GM04503 (cell line): ENCODE results near the gene JUND.

Experiments
- DNase-seq: peaks from one replicate; pipeline ENCODE4 v3.0.0-alpha.2; 2012; ENCODE audit warnings: low read depth

The JUND gene

DNA sequence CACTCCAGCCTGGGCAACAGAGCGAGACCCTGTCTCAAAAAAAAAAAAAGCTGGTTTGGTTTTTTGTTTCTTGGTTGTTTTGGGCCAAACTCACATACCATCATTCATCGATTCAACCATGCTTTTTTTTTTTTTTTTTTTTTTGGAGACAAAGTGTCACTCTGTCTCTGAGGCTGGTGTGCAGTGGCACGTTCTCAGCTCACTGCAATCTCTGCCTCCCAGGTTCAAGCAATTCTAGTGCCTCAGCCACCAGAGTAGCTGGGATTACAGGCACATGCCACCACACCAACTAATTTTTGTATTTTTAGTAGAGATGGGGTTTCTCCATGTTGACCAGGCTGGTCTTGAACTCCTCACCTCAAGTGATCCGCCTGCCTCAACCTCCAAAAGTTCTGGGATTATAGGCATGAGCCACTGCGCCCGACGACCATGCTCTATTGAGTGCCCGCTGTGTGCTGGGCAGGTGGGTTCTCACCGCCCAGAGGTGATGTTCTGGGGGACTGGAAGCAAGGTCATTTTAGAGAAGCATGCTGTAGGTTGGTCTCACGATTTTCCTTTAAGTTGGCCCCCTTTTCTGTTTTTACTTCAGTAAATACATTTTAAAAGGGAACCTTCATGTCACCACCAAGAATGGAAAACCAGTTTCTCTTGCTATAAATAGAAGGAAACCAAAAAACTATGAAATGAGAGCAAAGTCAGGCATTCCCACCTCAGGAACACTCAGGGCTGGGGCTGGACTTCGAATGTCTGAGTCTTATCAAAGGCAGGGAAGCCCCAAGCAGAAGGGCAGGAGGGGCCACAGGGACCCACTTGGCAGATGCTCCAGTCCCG, 8.3 kb upstream of the JUND start:
- DNase-seq, result no peak

DNA sequence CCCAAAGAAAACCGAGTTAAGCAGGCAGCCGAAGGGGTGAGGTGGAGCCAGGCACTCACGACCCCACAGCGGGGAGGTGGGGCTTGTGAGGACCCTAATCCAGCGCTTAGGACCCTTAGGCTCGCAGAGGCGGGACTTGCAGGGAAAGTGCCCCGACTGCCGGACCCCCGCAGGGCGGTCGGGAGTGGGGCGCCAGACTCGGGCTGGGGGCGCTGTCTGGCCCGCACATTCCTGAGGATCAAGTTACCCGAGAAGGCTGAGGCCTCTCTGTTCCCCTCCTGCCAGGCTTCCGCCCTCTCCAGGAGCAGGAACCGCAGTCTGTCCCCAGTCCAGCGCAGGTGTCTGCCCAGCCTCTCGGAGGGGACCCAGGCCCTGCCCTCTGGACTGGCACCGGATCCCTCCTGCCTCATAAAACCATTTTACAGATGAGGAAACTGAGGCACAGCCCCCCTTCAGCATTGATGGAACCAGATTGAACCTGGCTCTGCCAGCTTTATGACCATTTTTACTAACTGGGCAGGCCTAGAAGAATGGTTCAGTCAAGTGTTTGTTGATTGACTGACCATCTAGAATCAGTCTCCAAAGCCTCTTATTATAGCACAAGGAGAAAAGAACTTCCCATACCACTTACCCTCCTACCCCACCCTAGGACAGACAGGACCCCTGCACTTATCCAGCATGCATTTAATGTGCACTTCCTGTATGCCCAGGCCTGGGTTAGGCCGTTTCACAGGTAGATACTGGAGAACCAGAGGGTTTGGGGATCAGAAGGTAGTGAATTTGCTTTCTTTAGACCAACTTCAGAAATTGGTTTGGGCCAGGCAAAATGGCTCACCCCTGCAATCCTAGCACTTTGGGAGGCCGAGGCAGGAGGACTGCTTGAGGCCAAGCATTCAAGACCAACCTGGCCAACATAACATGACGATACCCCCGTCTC, 6.7 kb upstream of the JUND start:
- no peak for DNase-seq

DNA sequence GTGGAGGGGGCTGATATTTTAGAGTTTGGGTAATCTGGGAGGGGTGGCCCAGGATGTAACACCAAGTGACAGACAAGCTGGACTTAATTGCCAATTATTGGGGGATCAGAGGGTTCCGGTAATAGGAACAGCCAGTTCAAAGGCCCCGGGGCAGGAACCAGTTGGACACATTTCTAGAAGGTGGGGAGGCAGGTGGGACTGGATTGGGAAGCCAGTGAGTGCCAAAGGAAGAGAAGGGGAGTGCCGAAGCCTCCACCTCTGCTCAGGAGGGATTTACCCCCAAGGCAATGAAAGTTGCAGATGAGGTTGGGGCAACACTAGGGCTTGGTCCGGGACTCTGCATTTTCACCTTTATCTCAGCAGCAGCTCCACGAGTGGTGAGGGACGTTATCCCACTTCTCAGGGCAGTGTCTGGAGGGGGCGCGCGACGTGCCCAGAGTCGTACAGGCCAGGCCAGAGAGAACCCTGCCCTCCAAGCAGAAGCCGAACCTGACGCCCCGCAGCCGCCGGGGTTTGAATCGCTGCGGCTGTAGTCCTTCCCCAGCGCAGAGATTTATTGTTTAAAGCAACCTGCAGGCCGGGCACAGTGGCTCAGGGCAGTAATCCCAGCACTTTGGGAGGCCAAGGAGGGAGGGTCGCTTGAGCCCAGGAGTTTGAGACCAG, 5.7 kb upstream of the JUND start:
- DNase-seq, result no peak

DNA sequence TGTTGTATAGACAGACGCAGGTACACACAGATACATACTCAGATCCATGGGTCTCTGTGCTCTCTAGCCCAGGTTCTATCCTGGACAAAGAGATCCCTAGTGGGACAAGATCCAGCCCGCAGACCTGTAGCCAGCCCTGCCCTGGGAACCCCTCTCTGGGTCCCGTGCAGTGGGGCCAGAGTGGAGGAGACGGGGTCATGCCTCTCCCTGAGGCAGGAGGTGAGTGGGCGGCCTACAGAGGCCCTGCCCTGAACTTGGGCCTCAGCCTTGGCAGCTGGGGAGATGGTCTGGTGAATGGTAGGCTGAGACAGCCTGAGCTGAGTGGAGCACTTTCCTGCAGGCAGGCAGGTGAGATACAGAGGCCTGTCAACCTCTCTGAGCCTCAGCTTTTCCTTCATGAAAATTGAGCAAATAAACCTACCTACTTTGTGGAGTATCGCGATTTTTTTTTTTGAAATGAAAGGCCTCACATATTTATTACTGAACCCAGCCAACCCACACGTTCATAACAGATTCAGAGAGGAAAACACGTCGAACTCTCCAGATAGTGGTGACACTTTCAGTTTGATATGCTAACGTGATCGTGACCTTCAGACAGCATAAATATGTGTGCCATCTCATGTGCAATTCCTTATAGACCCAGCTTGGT, 3.4 kb upstream of the JUND start:
- DNase-seq, result no peak

DNA sequence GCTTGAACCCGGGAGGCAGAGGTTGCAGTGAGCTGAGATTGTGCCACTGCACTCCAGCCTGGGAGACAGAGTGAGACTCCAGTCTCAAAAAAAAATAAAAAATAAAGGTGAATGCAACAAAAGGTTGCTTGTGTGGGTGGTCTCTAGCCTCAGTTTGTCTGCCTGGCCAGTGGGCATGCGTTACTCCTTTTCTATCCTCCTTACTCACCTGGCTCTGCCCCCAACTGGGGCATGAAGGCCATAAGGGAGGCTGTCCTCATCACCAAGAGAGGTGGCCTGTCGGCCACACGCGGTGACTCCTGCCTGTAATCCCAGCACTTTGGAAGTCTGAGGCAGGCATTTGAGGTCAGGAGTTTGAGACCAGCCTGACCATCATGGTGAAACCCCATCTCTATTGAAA, 1.9 kb upstream of the JUND start:
- no peak for DNase-seq

DNA sequence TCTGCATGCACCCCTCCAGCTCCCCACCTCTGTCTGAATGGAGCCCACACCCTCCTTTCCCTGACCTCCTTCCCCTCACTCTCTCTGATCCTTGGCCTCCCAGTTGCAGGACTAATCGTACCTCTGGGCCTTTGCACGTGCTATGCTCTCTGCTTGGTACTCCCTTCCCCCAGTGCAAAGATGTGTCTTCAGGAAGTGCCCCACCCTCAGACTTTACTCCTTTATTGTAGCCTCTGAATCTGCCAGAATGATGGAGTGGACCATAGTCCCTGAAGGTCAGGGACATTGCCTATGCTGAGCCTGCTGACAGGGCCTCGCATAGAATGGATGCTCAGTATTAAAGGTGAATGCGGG, 1.3 kb upstream of the JUND start:
- no peak for DNase-seq

DNA sequence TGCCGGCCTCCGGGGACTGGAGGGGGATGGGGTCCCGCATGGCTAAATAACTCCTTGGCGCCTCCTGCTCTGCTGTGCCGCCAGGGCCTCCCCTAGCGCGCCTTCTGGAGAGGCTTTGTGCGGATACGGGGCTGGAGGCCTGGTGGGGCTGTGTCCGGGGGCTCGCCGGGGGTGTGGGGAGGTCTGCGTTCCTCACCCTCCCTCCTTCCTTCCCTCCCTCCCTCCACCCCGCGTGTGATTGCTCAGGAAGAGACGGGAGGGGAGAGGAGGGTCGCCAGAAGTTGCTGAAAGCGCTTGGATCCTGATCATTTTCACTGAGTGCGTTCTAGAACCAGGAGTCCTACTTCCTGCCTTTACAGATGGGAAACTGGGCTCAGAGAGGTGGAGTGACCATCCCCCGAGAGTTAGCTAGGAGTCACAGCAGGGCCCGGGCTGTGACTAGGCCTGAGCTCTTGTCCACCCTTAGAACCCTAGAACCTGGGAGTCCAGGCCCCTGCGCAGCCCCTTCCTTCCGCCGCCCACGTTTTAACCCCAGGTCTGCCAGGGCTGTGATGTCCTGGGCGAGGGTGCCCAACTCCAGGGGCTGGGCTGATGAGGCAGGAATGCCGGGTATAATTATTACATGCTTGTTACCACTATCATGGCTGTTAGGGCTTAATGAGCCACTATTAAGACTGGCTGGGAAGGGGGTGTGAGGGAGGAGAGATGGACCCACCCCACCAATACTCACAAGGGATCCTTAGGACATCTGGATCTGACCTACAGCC, 782 bp upstream of the JUND start:
- no peak for DNase-seq

DNA sequence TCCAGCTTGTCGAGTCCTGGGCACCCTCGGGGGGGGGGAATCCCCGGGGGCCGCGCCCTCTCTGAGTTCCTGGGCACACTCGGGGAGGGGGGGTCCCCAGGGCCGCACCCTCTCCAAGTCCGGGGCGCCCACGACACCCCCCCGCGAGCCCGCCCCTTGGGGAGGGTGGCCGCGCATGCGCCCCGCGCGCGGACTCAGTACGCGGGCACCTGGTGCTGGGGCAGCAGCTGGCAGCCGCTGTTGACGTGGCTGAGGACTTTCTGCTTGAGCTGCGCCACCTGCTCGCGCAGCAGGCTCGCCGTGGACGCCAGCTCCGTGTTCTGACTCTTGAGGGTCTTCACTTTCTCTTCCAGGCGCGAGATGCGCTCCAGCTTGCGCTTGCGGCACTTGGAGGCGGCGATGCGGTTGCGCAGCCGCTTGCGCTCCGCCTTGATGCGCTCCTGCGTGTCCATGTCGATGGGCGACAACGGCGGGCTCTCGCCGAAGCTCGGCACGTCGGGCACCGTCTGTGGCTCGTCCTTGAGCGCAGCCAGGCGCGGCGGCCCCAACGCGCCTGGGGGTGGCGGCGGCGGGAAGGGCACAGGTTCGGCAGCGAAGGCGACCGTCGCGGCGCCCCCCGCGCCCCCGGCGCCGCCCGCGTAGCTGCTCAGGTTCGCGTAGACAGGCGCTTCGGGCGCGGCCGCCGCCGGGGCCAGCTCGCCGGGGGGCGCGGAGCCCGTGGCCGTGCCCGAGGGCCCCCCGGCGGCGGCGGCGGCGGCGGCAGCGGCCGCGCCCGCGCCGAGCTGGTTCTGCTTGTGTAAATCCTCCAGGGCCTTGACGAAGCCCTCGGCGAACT, 958 bp downstream of the JUND start:
- DNase-seq, result no peak

DNA sequence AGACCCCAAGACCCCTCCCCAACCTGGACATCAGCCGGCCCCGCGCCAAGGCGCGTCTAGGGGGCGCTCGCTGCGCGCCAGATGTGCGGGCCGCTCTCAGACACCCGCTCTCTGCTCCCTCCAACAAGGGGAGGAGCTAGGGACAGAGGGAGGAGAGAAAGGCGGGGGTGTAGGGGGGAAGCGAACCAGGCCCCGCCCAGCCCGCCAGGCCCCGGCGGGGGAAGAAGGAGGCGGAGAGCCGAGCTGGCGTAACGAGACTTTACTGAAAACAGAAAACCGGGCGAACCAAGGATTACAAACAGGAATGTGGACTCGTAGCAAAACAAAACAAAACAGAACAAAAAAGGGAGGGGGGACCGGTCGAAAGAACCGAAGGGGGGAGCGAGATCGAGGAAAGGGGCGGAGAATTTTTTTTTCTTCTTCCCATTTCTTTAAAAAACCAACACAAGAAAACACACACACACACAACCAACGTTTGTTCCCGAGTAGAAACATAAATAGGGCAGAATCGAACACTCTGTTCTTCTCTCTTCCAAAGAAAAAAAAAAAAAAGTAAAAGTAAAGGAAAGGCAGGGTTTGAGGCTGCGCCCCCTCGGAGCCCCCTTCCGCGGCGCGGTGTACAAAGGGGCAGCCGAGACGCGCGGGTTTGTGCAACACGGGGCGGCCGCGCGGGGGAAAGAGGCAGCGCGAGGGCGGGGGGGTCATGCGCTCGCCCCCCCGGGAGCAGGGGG, 1.7 kb downstream of the JUND start:
- peak; percentile 73 for DNase-seq

DNA sequence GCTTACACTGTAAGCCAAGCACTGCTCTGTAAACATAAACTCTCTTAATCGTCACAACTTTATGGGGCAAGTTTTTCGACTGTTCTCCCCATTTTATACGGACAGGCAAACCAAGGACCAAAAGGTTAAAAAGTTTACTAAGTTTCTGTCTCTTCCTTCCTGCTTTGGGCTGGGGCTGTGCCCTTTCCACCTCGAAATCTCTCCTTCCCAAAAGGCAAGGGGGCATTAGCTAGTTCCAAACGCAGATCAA, 2.2 kb downstream of the JUND start:
- no peak for DNase-seq

DNA sequence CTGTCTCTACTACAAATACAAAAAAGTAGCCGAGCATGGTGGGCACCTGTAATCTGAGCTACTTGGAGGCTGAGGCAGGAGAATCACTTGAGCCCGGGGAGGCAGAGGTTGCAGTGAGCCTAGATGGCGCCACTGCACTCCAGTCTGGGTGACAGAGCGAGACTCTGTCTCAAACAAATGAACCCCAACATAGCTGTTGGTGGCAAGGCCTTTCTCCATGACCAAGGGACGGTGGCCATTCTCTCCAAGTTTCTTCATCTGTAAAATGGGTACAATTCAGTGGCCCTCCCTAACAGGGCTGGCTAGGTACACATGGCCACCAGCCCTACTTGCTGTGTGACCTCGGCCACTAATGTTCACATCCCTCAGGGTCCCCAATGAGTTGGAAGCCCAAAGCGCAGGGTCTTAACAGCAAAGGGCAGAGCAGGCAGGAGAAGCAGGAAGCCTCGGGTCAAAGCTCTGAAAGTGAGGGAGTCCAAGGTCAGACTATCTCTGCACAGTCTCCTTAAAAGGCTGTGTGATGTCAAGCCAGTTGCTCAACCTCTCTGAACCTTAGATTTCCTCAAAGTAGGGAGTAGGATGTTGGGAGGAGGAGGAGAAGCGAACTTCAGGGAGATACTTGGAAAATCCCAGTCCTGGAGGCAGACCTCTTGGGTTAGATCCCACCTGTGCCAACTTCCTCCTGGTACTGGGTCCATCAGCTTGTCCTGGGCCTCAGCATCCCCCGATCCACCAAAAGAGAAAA, 2.7 kb downstream of the JUND start:
- no peak for DNase-seq

DNA sequence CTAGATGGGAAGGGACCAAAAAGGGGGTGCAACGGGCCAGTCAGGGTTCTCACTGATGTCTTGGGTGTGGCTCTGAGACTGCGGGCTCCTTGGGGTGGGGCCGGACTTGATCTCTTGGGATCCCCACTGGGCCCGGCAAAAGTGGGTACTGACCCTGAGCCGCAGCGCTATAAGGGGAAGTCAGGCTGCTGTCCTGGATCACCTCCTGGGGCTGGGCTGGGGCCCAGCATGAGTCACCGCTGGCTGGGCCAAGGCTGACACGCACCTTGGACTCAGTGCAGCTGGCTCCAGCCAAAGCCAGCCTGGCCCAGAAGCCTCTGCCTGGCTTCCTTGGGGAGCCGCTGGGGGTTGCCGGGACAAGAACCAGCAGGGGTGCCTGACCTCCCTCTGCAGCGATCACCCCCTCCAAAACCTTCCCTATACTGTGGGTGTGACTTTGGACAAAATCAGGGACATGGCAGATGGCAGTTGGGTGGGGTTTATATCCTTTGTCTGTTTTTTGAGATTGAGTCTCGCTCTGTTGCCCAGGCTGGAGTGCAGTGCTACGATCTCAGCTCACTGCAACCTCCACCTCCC, 6.6 kb downstream of the JUND start:
- DNase-seq, result peak; percentile 61

DNA sequence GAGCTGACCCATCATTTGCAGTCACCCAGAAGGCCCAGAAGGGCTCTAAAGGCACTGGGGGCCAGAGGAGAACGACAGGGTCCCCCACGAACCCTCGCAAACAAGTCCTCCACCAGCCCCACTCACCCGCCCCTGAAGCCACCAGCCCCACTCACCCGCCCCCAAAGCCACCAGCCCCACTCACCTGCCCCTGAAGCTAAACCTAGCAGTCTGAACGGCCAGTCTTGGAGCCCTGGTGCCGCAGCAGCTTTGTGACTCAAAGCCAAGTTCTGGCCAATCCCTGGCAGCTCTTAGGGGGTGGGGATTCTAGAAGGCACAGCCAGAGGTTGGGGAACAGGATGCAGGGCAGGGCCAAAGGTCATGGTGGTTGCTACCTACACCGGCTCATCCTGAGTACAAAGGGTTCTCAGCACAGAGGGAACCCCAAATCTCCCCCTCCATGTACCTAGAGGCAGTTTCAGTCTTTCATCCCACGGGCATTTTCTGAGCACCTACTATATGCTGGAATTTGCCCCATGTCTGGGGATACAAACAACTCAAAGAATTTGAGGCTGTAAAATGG, 7.1 kb downstream of the JUND start, which contains the start of gene IQCN:
Gene IQCN (minus strand): TSS at position 234 of the 562 bp plus-strand sequence. CDS start 4,974 bp downstream, outside the sequence.
- DNase-seq, result no peak

DNA sequence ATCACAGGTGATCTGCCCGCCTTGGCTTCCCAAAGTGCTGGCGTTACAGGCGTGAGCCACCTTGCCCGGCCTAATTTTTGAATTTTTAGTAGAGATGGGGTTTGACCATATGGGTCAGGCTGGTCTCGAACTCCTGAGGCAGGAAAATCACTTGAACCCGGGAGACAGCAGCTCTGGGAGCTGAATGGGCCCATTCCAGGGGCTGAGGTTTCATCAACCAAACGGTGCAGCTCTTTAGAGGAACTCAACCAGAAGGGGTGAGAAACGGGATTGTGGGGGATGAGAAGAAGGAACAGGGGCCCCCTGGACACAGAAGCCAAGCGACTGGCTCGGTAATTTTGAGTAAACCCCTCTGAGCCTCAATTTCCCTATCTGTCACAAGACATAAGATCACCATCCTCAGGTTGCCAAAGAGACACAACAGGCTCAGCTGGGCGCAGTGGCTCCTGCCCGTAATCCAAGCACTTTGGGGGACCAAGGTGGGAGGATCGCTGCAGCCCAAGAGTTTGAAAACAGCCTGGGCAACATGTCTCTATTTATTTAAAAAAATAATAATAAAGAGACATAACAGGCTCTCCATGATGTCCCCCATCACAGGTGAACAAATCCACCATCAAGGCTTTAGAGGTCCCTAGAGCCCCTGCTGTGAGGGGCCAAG, 7.7 kb downstream of the JUND start:
- no peak for DNase-seq

DNA sequence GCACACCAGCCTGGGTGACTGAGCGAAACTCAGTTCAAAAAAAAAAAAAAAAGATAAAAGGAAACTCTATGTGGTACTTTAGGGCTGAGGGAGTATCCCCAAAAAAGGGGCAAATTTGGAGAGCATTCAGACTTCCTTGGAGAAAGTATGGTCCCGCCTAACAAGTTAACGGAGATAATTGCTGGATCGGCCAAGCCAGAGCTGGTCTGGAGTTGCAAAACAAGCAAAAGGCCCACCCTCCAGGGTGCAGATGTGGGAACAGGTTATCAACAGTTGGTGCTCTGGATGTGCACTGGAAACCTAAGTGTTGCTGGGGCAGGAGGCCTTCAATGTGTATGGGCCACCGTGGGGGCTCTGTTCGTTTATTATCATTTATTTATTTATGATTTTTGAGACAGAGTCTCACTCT, 10.0 kb downstream of the JUND start:
- no peak for DNase-seq

DNA sequence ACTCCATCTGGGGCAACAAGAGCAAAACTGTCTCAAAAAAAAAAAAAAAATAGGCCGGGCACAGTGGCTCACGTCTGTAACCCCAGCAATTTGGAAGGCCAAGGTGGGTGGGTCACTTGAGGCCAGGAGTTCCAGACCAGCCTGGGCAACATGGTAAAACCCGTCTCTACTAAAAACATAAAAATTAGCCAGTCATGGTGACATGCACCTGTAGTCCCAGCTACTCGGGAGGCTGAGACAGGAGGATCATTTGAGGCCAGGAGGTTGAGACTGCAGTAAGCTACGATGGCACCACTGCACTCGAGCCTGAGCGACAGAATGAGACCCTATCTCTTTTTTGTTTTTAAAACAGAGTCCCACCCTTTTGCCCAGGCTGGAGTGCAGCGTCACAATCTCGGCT, 11.1 kb downstream of the JUND start:
- no peak for DNase-seq

DNA sequence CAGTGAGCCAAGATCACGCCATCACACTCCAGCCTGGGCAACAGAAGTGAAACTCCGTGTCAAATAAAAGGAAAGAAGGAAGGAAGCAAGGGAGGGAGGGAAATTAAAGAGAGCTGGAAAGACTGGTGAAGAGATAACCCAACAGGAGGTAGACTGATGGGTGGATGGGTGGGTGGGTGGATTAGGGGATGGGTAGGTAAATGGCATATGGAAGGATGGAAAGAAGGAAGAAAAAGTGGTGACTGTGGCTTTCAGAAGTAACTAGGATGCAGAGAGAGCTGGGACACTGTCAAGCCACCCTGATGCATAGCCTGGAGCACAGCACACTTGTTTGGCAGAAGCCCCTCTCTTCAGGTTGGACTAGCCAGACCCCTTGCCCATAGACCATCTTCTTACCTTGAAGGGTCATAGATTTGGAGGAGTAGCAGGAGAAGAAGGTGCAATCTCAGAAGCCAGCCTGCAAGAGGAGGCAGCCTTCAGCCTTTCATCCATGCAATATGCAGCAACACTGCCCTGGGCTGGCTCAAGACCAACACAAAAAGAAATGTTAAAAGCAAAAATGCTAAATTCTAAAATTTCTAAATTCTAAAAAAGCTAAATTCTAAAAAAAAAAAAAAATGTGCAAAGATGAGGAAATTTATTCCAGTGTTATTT, 12.2 kb downstream of the JUND start:
- DNase-seq, result no peak
